GM18502 (cell line): ENCODE measurements around the gene PRKCG.
A peak's percentile ranks its signal among the peaks of the same experiment; 100 is the strongest.
"Not testable (repeated sequence)": the region's sequence is repeated elsewhere in the genome, so short reads cannot be mapped to it uniquely, and the experiment has no call there.

Experiments used
- ATAC-seq: cut with Tn5 transposase; IDR thresholded peaks from one replicate; pipeline ENCODE4 v1.9.1; 2021; ENCODE audit warnings: mild to moderate bottlenecking; ENCODE audit not compliant: unreplicated experiment, poor library complexity

PRKCG gene

GRCh38 chr19:53881482-53882390 lies at the start of gene PRKCG:
TSS of gene PRKCG (plus strand) at chr19:53882197. CDS start at chr19:53882495, 298 bp downstream.
- ATAC-seq = no peak

- not testable (repeated sequence) for ATAC-seq
These were observed 49.1 kb upstream of the PRKCG start for GRCh38 chr19:53832861-53833260.

GRCh38 chr19:53838446-53838845 lies 43.6 kb upstream of the PRKCG start:
- ATAC-seq = not testable (repeated sequence)

- not testable (repeated sequence) for ATAC-seq
These were observed 41.8 kb upstream of the PRKCG start for GRCh38 chr19:53840241-53840640.

- not testable (repeated sequence) for ATAC-seq
These were observed 41.1 kb upstream of the PRKCG start for GRCh38 chr19:53840914-53841313.

GRCh38 chr19:53844849-53845246 lies 37.1 kb upstream of the PRKCG start:
- ATAC-seq = no peak

DNA sequence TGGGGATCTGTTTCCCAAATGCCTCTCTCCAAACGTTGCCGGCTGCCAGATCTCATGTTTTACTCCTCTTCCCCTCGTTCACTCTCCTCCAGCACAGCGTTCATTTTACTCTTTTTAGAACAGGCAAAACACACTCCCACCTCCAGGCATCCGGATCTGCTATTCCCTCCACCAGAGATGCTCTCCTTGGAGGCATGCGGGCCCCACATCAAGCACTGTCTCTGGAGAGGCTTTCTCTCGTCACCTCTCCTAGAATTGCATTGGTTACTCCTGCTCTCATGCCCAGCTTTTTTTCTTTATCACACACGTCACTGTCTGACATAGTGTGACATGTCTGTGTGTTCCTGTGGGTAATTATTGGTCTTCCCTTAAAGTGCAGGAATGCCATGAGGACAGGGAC lies 34.4 kb upstream of the PRKCG start:
- no peak for ATAC-seq

DNA sequence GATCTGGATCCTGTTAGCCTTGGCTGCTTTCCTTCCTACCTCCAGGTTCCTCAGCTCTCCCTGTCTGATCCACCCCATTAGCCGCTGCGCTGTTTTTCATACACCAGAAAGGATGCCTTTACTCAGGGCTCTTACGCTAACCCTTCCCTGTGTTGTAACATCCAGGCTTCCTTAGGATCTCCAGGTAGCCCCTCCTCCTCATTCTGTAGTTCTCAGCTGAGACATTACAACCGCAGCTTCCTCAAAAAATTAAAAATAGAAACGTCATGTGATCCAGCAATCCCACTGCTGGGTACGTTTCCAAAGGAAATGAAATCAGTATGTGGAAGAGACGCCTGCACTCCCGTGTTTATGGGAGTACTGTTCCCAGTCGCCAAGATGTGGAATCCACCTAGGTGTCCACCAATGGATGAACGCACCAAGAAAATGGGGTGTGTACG lies 32.7 kb upstream of the PRKCG start:
- no peak for ATAC-seq

DNA sequence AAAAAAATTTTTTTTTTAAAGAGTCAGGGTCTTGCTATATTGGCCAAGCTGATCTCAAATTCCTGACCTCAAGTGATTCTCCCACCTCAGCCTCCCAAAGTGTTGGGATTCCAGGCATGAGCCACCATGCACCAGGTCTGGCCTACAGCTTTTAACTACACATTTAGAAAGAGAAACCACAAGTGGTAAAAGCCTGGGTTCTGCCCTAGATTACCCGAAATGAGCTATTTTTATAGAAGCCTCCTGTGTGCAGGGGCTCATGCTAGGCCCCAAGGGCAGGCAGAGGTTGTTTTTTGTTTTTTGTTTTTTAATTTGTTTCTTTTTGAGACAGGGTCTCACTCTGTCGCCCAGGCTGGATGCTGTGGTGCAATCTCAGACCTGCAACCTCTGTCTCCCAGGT lies 28.3 kb upstream of the PRKCG start:
- no peak for ATAC-seq

GRCh38 chr19:53864308-53864836 lies 17.6 kb upstream of the PRKCG start:
- no peak for ATAC-seq

DNA sequence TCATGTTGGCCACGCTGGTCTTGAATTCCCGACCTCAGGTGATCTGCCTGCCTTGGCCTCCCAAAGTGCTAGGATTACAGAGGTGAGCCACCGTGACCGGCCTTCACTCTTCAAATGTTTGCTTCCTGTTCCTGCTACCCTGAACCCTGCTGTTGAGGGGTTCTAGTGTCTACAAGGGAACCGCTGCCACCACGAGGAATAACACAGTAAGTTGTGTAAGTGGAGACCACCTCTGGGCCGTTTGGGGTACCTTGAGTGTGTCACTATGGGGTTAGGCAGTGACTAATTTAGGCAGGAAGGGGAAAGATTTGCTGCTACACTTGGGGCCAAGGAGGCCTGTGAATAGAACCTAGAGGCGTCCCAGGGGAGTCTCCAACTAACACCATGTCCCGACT lies 16.5 kb upstream of the PRKCG start:
- no peak for ATAC-seq

DNA sequence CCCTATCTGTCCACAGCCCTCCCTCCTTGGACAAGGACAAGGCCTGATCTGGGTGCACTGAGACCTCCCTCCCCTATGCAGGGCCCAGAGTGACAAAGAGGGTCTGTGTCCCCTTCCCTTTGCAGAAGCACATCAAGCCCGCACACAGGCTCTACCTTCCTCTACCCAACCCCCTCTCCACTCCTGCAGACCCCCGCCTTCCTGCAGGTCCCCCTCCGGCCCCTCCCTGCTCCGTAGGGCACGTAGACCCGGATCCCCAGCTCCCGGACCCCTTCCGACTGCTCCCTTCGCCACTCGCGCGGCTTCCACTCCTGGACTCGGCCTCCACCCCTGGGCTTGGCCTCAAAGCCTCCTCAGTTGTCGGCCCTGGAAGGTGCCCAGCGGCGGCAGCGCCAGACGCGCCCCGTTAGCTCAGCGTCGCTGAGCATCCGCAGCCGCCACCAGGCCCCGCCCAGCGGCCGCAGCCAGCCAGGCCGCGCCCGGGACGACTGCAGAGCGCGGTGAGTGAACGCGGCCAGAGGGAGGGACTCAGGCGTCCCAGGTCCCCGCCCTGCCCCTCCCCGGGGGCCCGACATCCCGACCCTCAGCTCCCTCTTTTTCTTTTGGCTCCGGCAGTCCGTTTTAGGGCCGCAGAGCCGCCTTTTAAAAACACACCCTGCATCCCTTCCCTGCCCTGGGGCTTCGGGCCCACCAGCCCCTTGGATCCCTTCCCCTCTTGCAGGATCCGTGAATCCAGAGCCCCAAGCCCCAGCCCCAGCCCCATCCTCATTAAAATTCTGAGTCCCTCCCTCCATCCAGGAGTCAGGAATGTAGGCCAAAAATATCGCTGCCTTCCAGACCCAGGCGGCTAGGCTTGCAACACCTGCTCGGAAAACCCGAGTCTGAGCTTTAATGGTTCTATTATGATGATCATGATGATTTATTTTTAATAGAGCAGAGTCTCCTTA lies 15.8 kb upstream of the PRKCG start:
- peak; percentile 28 for ATAC-seq

DNA sequence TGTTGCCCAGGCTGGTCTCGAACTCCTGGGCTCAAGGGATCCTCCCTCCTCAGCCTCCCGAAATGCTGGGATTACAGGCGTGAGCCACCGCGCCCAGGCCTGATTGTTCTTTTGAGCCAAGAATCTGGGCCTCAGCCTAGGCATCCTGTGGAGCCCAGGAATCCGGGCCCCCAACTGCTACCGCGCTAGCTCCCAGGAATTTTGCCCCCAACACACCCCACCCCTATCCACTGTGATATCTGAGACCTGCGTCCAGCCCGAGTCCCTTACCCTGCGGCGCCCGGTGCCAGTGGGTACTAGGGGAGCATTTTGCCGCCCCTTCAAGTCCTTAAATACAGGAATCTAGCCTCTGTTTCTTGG lies 15.2 kb upstream of the PRKCG start:
- no peak for ATAC-seq

GRCh38 chr19:53867225-53868090 lies 14.5 kb upstream of the PRKCG start, which contains the start of gene MYADM:
TSS of gene MYADM (plus strand) at chr19:53867883. CDS start at chr19:53873530, 5,647 bp downstream.
- ATAC-seq = peak; percentile 67

- ATAC-seq = no peak
These were observed 13.7 kb upstream of the PRKCG start for GRCh38 chr19:53868091-53868891.

- peak; percentile 44 for ATAC-seq
These were observed 12.8 kb upstream of the PRKCG start for GRCh38 chr19:53868892-53869804.

DNA sequence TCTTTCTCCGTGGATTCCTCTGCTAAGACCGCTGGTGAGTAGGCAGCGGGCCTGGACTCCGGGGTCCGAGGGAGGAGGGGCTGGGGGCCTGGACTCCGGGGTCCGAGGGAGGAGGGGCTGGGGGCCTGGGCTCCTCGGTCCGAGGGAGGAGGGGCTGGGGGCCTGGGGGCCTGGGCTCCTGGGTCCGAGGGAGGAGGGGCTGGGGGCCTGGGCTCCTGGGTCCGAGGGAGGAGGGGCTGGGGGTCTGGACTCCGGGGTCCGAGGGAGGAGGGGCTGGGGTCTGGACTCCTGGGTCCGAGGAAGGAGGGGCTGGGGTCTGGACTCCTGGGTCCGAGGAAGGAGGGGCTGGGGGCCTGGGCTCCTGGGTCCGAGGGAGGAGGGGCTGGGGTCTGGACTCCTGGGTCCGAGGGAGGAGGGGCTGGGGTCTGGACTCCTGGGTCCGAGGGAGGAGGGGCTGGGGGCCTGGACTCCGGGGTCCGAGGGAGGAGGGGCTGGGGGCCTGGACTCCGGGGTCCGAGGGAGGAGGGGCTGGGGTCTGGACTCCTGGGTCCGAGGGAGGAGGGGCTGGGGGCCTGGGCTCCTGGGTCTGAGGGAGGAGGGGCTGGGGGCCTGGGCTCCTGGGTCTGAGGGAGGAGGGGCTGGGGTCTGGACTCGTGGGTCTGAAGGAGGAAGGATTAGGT lies 12.1 kb upstream of the PRKCG start:
- not testable (repeated sequence) for ATAC-seq
